Measurements from ENCODE around the gene NOMO2. TPM values are rescaled to one million over a fixed set of nuclear protein-coding genes. Genes with fewer than 3 reads are reported as not detected.

NOMO2 gene
- total RNA-seq, 1 donor from 2014 or later: 114 TPM

Other genes starting within 250 kb of the NOMO2 start
- gene NPIPA8, start 225.4 kb downstream of the NOMO2 start, total RNA-seq: not detected in 2 replicates
- 1,454 and 3,996 TPM in 2 replicates for gene RPS15A, start 228.2 kb upstream of the NOMO2 start, total RNA-seq
- 795 and 1,035 TPM in 2 replicates for gene ARL6IP1, start 239.5 kb upstream of the NOMO2 start, total RNA-seq